ENCODE data around the gene APLF. TPM values are rescaled to one million over a fixed set of nuclear protein-coding genes. Genes with fewer than 3 reads are reported as not detected.
"Not testable (repeated sequence)": the region's sequence is repeated elsewhere in the genome, so short reads cannot be mapped to it uniquely, and the experiment has no call there.

The APLF gene
- total and polyA plus RNA-seq, 7 donors, result 0.52 to 4.3 (median 2.8) TPM

- H3K36me3 ChIP-seq (ENCODE audit: insufficient read depth in 1 of 2, low read depth in 1 of 2), result no peaks in the 10 kb centered on the region
- no peaks in the 10 kb centered on the region for H3K4me1 ChIP-seq
- intact Hi-C loops (cut with DNase I), result loop anchor here in 1 of 2 donors (10.0 kb wide), 1 partner anchor 96 kb away; no protein-coding TSS in a partner anchor
- DNase-seq, result no peak
- 84 to 91% (median 90%) methylated on average over 1 of the region's 1 CpG for WGBS, 3 donors
- ATAC-seq, result no peak
- no peaks in the 10 kb centered on the region for H3K9me3 ChIP-seq
- H3K27me3 ChIP-seq (ENCODE audit: insufficient read depth in 3 of 3, low read length in 2 of 3), result no peaks in the 10 kb centered on the region
- no peak for TF ChIP-seq CTCF (IDR thresholded peaks at IDR 0.05)
- no peak overlapping the region for H3K27ac ChIP-seq
- no peak overlapping the region for H3K4me3 ChIP-seq
These were observed 123.3 kb downstream of the APLF start for GRCh38 chr2:68590702-68591101.

DNA sequence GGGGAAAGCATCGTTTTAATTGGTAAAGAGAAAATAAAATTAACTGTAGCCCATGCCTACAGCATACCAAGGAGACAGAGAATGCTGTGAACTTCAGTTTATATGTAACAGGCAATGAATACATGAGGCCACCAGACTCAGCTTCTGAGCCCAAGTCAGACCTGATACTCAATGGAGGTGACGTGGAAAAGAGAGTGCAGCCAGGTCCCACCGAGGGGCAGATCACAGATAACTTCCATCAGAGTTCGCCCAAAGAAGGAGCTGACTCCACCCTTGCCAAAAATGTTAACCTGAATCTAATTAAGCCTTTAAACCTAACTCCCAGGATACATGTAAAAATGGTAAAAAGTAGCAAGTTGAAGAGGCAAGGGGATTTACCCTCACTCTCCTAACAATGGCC is 123.8 kb downstream of the APLF start:
- no peak overlapping the region for H3K27ac ChIP-seq
- WGBS, 3 donors, result 87 to 91% (median 91%) methylated on average over 4 of the region's 4 CpGs
- DNase-seq (no peak), ATAC-seq (no peak)
- H3K4me3 ChIP-seq, result no peak overlapping the region
- no peaks in the 10 kb centered on the region for H3K4me1 ChIP-seq
- H3K9me3 ChIP-seq, result no peaks in the 10 kb centered on the region
- intact Hi-C loops (cut with DNase I), result loop anchor here in 1 of 2 donors (10.0 kb wide), 1 partner anchor 96 kb away; no protein-coding TSS in a partner anchor
- no peaks in the 10 kb centered on the region for H3K36me3 ChIP-seq (ENCODE audit: insufficient read depth in 1 of 2, low read depth in 1 of 2)
- no peaks in the 10 kb centered on the region for H3K27me3 ChIP-seq (ENCODE audit: insufficient read depth in 3 of 3, low read length in 2 of 3)
- TF ChIP-seq CTCF (IDR thresholded peaks at IDR 0.05), result no peak

DNA sequence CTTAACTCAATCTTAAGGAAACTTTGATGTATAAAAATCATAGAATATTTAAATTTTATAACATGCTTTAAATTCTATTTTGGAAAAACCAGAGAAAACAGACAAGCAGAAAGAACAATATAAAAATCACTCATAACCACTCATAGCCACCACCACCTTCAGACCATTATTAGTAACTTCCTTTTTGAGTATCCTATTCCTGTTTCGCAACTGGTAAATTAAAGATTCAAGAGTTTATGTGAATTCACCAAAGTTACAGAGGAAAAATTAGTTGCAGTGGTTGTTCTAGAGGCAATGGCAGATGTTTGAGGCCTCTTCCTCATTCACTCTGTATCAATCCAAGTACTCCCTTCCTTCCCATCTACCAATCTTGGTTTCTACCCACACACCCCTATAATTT is 126.7 kb downstream of the APLF start:
- H3K27ac ChIP-seq, result peak overlapping the region; percentile 9
- no peak for DNase-seq
- H3K27me3 ChIP-seq (ENCODE audit: insufficient read depth in 3 of 3, low read length in 2 of 3), result no peaks in the 10 kb centered on the region
- TF ChIP-seq CTCF (IDR thresholded peaks at IDR 0.05), result no peak
- WGBS, 3 donors, result 72 to 100% (median 84%) methylated on average over 1 of the region's 1 CpG
- no peak for ATAC-seq
- no peaks in the 10 kb centered on the region for H3K4me1 ChIP-seq
- H3K36me3 ChIP-seq (ENCODE audit: insufficient read depth in 1 of 2, low read depth in 1 of 2), result no peaks in the 10 kb centered on the region
- intact Hi-C loops (cut with DNase I), result loop anchor here in 1 of 2 donors (10.0 kb wide), 1 partner anchor 99 kb away; no protein-coding TSS in a partner anchor
- H3K4me3 ChIP-seq, result no peak overlapping the region
- H3K9me3 ChIP-seq, result no peaks in the 10 kb centered on the region

- TF ChIP-seq CTCF (IDR thresholded peaks at IDR 0.05), result peak; percentile 52
- DNase-seq (peak in 1 of 2 donors; percentile 17), ATAC-seq (no peak)
- intact Hi-C loops (cut with DNase I), result loop anchor here in 1 of 2 donors (10.0 kb wide), 1 partner anchor 100 kb away; no protein-coding TSS in a partner anchor
- Histone ChIP-seq H3K27me3 (ENCODE audit: insufficient read depth in 3 of 3, low read length in 2 of 3) (no peaks in the 10 kb centered on the region), H3K4me3 (peak overlapping the region; percentile 20), H3K4me1 (no peaks in the 10 kb centered on the region), H3K9me3 (no peaks in the 10 kb centered on the region), H3K27ac (no peak overlapping the region), H3K36me3 (ENCODE audit: insufficient read depth in 1 of 2, low read depth in 1 of 2) (no peaks in the 10 kb centered on the region)
- WGBS, 3 donors, result 24 to 27% (median 25%) methylated on average over 5 of the region's 5 CpGs
These were observed 127.5 kb downstream of the APLF start for GRCh38 chr2:68594674-68595492.

DNA sequence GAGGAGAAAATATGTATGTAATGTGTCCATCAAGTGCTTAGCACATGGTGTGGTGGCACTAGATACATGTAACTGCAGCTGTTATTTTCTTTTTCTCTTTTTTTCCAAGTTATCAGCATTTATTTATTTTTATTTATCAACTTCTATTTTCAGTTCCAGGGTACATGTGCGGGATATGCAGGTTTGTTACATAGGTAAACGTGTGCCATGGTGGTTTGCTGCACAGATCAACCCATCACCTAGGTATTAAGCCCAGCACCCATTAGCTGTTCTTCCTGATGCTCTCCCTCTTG is 128.1 kb downstream of the APLF start:
- ATAC-seq; H3K36me3 ChIP-seq (ENCODE audit: insufficient read depth in 1 of 2, low read depth in 1 of 2); DNase-seq; H3K27me3 ChIP-seq (ENCODE audit: insufficient read depth in 3 of 3, low read length in 2 of 3); H3K4me1 ChIP-seq; H3K9me3 ChIP-seq; H3K4me3 ChIP-seq; H3K27ac ChIP-seq: not testable (repeated sequence)
- intact Hi-C loops (cut with DNase I), result loop anchor here in 1 of 2 donors (10.0 kb wide), 1 partner anchor 101 kb away; no protein-coding TSS in a partner anchor
- WGBS, 3 donors, result 72 to 84% (median 80%) methylated on average over 2 of the region's 2 CpGs

GRCh38 chr2:68600495-68600894 is 133.1 kb downstream of the APLF start:
- 85 to 86% (median 86%) methylated on average over 2 to 3 of the region's 3 CpGs for WGBS, 3 donors
- H3K36me3 ChIP-seq (ENCODE audit: insufficient read depth in 1 of 2, low read depth in 1 of 2); intact Hi-C loops (cut with DNase I); DNase-seq; H3K27me3 ChIP-seq (ENCODE audit: insufficient read depth in 3 of 3, low read length in 2 of 3); ATAC-seq; H3K4me1 ChIP-seq; H3K27ac ChIP-seq; H3K4me3 ChIP-seq: not testable (repeated sequence)
- H3K9me3 ChIP-seq, result peaks cover 27% of the 10 kb centered on the region

Measured in psoas muscle (tissue), 8 donors.